Activated CD4-positive, alpha-beta T cell treated with anti-CD3 and anti-CD28 coated beads, Interleukin-2, amount 50 U/mL, for 24 hours (primary cell): ENCODE measurements around the gene MFNG.

Experiments
- DNase-seq, 2 donors: peaks; one replicate each; pipeline ENCODE4 v3.0.0-alpha.2; 2020; ENCODE audit warnings: low read depth in 1 of 2, low spot score in 1 of 2

MFNG gene

DNA sequence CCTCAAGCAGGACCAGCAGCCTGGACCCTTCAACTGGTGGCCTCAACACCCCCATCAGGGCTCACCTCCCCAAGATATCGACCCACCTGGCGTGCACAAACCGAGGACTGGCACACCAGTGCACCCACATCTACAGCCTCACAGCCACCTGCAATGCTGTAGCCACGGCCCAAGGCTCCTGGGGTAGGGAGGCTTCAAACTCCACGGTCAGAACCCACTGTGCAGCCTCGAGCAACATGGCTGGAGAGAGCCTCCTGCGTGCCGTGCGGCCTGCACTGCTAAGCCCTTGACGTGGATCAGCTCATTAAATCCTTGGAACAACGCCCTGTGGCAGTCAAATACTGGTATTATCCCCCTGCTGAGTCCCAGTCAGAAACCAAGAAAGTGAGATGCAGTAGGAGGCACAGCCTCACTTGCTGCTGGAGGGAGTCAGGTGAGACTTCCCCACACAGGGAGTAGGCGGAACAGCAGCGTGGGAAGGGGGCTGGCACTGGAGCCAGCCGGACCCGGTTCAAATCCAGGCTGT is 28.4 kb upstream of the MFNG start:
- DNase-seq: no peak

DNA sequence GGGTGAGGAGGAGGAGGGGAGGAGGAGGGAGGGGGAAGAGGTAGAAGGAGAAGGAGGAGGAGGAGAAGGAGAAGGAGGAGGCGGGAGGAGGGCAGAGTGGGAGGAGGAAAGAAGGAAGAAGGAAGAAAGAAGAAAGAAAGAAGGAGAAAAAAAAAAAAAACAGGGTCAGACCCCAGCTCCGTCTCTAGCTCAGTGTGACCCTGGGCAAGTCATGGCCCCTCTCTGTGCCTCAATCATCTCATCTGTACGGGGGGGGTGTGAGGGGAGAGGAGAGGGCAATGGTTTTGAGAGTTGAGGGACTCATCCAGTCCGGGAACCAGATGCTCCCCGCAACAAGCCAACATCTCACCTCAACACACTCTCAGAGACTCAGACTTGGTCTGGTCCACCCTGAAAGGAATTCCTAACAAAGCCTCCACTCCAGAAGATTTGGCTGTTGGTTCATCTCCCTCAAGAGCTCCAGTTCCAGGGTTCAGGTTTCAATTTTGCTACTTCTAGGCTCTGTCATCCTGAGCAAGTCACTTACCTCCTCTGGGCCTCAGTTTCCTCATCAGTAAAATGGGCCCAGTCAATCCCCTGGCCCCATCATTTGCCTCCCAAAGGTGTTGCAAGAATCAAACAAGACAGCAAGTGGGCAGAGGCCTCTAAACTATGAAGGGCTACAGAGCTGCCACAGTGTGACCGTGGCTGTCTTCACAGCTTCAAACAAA is 25.4 kb upstream of the MFNG start:
- DNase-seq: no peak

DNA sequence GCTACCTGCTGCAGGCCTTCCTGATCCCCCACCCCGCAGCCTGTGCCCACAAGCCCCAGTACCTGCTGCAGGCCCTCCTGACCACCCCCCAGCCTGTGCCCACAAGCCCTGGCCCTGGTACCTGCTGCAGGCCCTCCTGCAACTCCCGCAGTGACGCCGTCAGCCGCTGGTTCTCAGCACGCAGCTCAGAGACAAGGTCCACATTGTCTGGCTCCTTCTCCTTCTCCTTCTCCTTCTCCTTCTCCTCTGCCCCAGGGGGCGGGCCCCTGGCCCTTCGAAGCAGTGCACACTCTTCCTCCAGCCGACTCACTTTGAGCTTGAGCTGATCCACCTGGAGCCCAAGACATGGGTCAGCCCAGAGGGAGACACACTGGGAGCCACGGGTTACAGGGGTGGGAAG is 23.9 kb upstream of the MFNG start:
- DNase-seq: no peak

DNA sequence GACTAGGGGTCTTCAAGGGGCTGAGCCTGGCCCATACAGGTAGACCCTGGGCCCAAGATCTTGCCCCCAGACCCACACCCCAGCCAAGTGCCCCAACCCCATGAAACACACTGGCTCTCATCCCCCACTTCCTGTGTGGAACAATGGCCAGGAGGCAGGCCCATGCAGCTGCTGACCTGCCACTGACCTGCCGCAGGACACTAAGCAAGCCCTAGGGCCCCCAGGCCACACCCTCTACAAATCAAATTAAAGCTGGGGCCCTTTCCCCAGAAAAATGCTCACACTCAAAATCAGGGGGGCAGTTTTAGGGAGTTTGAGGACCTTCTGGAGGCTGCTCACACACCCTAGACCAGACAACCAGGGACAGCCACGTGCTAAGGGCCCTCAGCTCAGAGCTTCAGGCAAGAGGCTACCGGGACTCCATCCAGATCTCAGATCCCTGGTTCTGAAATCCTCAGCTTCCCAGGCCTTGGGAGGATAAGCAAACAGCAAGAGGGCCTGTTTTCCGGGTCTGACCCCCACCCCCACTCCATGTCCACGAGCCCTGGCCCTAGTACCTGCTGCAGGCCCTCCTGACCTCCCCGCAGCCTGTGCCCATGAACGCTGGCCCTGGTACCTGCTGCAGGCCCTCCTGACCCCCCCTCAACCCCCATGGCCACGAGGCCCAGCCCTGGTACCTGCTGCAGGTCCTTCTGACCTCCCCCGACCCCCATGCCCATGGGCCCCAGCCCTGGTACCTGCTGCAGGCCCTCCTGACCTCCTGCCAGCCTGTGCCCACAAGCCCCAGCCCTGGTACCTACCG is 23.1 kb upstream of the MFNG start:
- no peak for DNase-seq

DNA sequence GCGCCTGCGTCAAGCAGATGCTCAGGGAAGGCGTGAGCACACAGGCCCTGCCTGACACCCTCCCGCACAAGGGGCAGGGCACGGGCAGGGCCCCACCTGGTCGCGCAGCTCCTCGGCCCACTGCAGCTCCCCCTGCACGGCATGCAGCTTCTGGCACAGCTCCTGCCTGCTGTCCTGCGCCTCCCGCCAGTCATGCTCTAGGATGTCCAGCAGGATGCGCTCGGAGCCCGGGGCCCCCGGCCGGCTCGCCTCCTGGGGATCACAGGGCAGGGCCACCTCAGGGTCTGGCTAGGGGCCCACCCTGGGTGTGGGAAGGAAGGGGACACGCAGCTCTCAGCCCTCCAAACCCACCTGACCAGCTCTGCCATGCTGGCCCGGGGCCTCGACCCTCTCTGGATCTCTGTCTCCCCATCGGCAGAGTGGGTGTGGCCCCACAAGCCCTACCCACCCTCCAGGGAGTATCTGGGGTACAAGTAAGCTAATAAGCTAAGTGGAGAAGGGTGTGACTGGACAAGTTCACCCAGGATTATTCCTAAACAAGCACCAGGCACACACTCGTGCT is 22.3 kb upstream of the MFNG start:
- DNase-seq: no peak

DNA sequence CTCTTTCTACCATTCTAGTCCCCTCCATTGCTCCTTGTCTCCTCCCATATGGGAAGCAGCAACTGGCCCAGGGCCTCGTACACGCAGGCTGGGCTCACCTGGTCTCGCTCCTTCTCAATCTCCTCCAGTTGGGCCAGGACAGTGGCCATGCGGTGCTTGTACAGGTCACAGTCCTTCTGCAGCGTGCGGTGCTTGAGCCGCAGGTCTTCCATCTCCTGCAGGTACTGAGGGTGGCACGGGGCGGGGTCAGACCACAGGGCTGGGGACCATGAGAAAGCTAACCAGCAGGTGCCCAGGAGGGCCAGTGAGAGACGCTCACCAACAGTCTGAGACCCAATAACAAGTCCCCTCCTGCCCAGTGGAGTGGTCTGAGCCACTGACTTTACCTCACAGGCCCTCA is 21.5 kb upstream of the MFNG start:
- DNase-seq: no peak

DNA sequence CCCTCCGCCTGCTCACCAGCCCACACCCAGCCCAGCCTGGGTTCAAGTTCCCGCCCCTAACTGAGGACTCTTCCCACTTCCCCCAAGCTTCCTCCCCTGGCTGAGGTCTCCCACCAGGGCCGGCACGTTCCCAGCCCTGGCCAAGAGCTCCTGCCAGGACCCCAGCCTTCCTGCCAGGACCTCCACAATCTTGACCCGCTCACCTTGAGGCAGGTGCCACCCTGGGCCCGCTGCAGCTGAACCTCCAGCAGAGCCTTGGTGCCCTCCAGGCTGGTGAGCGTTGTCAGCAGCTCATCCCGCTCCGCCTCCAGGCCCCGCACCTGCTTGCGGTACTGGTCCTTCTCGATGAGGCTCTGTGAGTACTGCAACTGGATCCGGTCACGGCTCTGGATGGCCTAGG is 19.8 kb upstream of the MFNG start:
- DNase-seq: no peak

DNA sequence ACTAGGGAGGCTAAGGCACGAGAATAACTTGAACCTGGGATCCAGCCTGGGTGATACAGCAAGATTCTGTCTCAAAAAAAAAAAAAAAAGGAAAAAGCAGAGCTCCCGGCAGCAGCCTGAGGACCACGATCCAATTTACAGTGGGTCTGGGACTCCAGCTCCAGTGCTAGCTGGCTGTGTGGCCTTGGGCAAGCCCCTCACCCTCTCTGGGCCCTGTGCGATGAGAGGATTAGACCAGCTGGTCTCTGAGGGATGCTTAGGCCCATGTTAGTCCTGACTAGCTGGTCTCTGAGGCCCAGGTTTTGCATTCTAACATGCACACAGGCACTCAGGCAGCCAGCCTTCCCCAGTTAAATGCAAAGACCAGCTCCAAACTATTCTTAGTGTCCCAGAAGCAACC is 19.4 kb upstream of the MFNG start:
- DNase-seq: no peak

DNA sequence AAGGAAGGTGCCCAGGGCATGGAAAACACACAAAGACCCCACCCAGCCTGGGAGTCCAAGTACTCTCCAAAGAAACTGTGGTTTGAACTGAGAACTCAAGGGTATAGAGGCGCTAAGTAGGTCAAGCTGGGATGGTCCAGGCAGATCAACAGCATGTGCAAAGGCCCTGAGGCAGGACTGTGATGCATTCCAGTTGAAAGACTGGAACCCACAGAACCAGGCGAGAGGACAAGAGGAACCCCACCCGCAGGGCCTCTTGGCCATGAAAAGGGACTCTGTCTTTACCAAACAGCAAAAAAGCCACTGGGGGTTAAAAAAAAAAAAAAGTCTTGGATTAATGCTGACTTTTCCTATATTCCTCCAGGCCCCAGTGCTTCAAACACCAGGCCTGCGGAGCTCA is 18.8 kb upstream of the MFNG start:
- no peak for DNase-seq

DNA sequence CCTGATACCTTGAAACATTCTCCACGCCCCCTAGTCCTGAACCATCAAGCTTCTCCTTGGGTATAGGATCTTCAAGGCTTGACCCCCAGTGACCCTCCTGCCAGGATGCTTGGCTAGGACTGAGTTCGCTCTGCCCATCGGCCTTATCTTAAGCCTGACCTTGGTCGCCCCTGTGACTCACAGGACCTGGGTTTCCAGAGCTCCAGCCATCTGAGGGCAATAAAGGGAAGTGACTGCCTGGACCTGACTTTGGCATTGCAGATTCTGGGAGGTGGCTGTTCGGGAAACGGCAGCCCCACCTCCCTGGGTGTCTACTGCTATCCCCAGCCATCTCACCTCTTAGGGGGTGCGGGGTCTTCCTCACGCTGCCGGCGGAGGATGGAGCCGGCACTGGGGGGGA is 17.7 kb upstream of the MFNG start:
- DNase-seq: no peak

DNA sequence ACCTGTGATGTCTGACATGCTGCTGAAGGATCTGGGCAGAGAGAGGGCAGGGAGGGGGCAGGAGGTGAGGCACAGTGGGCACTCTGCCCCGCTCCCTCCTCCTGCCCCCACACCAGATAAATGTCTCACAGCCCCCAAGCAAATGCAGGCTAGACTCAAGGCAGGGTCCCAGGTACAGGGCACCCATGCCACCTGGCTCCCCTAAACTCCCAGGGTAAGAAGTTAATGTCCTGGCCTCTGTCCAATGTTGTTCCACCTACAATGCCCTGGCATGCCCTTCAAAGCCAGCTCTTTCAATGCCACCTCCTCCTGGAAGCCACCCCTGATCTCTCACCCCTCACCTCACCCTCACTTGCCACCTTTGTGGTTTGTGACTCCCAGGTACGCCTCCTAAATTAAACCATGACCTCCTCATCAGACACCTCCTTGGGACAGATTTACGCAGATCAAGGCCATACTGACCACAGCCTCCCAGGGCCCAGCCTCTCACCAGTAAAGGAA is 17.0 kb upstream of the MFNG start:
- DNase-seq: no peak

DNA sequence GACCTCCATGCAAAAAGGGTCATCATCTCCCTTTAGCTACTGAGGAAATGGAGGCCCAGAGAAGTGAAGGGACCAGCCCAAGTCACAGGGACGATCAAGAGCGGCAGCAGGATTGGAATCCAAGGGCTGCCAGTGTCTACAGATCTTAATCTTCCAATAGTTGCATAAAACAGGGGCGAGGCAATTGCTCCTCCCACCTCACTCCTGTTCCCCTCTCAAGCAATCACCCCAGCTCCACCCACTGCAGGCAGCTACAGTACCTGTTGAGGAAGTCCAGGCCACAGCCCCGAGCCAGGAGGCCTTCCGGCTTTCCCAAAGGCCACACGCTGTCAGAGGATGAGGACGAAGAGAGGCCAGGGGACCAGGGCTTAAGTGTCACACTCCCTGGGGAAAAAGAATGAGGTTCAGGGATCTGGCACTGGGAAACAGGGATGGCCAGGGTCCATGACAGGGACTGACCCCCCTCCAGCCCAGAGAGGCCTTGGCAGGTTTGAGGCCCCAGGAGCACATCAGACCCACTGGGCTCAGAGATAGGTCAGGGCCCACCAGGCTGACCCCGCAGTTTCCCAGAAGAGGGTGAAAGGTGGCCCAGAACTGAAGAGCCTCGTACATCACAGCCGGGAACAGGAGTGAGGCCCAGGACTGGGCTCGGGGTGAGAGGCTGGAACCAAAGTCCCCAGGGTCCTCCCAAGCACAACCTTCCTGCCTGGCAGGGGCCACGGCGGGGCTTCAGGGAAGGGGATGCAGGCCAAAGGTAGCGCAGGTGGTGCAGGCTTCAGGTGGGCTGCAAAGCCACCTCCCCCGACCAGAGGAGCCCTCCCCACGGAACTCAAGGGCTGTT is 16.4 kb upstream of the MFNG start:
- no peak for DNase-seq

DNA sequence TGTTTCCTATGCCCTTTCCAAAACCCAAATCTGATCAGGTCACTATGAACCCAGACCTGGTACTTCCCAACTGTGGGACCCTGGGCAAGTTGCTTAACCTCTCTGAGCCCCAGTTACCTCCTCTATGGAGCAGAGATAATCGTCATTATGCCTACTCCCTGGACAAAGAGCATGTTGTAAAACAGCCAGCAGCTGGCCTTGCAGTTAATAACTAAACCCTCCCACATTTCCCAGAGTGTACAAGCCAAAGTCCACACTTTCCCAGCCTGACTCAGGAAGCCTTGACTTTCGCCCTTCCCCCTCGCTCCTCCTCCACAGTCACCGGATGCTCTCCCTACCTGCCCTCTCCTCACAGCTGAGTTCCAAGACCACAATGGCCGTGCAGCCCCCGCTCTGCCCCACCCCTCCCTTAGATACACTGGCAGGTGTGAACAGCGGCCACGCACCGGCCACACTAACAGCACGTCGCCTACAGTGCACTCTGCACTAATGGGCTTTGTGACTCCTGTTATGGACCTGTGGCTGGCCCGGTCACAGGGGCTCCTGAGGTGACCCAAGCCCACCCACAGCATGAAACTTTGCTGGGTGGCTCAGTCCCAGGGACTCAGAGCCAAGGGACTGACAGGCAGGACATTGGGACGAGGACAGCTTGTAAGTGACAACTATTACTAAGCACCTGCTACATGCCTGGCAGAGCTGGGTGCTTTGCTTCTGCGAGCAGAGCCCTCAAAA is 15.6 kb upstream of the MFNG start:
- no peak for DNase-seq

DNA sequence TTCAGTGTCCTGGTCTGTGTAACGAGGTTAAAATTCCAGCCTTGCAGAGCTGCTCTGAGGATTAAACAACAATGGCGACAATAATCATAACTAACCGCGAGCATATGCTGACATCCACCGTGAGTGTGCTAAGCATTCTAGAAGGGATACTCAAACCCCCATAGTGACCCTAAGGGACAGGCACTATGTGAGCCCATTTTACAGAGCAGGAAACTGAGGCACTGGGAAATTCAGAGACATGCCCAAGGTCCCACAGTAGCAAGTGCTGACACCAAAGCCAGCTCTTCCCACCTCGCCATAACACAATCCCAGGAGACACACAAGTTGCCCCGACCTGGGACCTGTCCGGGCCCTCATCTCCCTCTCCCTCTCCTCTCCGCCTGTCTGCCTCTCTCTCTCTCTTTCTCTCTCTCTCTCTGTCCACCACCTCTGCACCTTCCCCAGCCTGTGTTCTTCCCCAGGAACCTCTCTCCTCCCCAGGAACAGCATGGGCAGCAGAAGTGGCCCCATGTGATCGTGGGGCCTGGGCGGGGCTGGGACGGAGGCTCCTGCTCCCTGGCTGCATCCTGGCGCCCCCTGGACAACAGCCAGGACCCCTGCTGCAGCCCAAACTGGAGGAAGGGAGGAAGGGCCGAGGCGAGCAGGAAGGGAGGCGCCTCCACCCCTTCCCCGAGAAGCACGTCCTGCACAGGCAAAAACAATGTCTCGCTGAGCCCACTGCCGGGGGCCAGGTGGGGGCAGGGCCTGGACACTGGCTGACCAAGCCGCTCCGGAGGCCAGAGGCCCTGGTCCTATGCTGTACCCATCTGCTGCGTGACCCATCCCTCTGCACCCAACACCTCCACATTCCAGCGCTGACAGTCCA is 14.8 kb upstream of the MFNG start:
- no peak for DNase-seq

DNA sequence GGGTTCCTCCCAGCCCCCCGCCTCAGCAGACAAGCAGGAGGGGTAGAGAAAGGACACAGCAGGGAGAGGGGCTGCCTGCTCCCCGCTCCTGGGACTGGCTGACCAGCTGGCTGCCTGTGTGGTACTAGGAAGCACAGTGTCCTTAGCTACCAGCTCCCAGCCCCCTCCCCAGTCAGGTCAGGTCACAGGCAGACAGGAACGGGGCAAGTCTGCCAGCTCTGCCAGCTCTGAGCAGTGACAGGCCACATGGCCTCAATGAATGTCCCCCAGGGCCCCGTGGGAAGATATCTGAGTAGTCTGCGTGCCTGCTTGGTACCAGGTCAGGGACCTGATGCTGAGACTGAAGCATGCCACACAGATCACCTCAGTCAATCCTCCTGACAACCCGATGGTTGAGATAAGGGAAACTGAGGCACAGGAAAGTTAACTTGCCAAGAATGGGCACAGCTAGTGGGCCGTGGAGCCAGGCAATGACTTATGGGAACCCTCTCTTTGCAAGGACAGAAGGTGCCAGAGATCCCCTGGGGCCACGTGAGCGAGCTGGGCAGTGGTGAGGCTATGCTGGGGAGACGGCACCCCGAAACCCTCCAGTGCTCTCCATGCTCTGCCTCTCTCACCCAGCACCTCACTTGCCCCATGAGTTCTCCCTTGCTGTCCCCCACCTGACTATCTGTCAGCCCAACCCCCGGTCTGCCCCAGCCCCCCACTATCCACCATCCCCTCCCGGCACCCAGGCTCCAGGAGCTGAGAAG is 13.8 kb upstream of the MFNG start:
- DNase-seq: no peak

DNA sequence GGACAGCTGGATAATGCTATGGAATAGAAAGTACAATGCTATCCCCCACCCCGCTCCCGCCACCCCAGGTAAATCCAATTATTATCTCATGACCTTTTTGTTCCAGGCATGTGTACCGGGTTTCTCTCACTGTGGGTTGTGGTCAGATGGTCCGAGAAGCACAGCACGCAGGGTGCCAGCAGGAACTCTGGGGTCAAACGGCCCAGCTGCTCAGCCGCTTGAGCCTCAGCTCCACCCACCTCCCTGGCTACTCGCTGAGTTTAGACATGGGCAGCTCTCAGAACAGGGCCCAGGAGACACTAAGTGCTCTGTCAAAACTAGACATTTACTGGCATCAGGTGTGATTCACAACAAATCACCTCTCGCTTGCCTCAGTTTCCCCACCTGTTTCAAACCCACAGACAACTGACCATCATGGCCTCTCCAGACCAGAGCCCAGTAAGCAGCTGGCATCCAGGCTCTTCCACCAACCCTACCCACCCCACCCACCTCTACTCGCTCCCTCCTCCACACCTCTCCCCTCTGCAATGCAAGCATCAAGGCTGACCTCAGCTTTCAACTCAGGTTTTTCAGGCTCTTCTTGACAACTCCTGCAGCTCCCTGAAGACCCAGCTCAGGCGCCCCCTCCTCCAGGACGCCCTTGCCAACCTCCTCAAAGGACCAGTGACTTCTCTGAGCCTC is 13.0 kb upstream of the MFNG start:
- DNase-seq: no peak

DNA sequence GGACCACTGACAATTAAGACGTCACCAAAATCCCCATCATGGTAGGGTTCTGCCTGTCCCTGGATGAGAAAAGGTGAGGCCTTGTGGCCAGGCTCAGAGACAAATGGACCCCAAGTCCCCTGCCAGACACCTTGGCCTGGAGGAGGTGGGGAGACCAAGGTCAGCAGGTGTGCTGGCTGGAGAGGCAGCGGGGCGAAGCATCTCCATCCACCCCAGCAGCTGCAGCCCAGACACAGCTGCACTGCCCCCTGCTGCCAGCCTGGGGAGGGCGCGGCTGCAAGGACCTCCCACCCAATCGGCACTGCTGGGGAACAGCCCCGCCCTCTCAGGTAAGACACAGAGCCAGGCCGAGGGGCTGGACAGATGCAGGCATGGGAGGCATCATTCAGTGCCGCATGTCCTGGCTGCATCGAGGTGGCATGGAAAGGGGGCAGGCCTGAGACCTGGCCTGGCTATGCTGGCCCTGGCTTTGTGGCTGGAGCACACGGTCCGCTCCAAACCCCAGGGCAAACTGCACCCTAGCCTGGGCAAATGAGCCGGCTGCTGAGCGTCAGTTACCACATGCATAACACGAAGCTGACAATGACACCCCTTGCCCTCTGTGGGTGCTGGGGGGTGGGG is 12.2 kb upstream of the MFNG start:
- DNase-seq: peak; percentile 46

DNA sequence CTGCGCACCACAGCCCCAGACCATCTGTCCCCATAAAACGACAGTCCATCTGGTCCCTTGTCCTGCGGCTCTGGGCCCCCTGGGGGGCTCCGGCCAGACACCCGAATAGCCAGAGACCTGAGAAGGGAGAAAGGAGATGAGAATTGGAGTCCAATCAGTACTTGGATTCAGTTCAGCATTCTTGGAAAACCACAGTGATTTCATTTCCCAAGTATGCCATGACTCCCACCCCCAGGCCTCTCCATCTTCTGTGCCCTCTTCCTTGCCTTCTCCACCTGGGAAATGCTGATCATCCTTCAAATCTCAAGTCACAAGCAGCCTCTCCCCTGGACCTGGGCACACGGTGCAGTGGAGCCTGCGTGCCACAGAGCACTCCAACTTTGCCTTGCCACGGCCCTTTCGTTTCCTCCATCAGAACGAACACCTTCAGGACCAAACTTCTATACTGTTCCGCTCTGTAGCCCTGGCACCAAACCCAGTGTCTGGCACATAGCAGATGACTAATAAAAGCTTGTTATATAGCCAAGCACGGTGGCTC is 10.9 kb upstream of the MFNG start:
- DNase-seq: no peak
